Activated naive CD8-positive, alpha-beta T cell treated with anti-CD3 and anti-CD28 coated beads, Interleukin-2, amount 50 U/mL, for 24 hours (primary cell): ENCODE data around the gene FKRP.
"Not testable (repeated sequence)": the region's sequence is repeated elsewhere in the genome, so short reads cannot be mapped to it uniquely, and the experiment has no call there.

Experiments used
- ATAC-seq: fragments of 150-1000 bp; cut with Tn5 transposase; one replicate; pipeline ENCODE4 v1.10.0; 2021
- DNase-seq: peaks from one replicate; pipeline ENCODE4 v3.0.0; 2021
- H3K27ac Mint-ChIP-seq: one replicate; pipeline ENCODE4 v1.8.0; 2021; ENCODE audit warnings: mild to moderate bottlenecking, mixed read lengths
- H3K27me3 Mint-ChIP-seq: one replicate; pipeline ENCODE4 v1.8.0; 2021; ENCODE audit warnings: mixed read lengths
- H3K36me3 Mint-ChIP-seq: one replicate; pipeline ENCODE4 v1.8.0; 2021; ENCODE audit warnings: low read depth, mixed read lengths
- H3K4me1 Mint-ChIP-seq: one replicate; pipeline ENCODE4 v1.8.0; 2021; ENCODE audit warnings: mixed read lengths
- H3K4me3 Mint-ChIP-seq: one replicate; pipeline ENCODE4 v1.8.0; 2021; ENCODE audit warnings: mild to moderate bottlenecking, moderate library complexity, mixed read lengths
- H3K9me3 Mint-ChIP-seq: one replicate; pipeline ENCODE4 v1.8.0; 2021; ENCODE audit warnings: mixed read lengths

The FKRP gene

GRCh38 chr19:46773018-46773399 is 27.2 kb downstream of the FKRP start:
- no peak for DNase-seq
- H3K27ac Mint-ChIP-seq, result no peak overlapping the region

GRCh38 chr19:46775642-46776258 is 29.9 kb downstream of the FKRP start:
- Mint-ChIP-seq H3K4me3 (no peak overlapping the region), H3K36me3 (peaks cover 54% of the 10 kb centered on the region), H3K9me3 (no peaks in the 10 kb centered on the region), H3K4me1 (peaks cover 14% of the 10 kb centered on the region), H3K27ac (peak overlapping the region; percentile 52), H3K27me3 (no peaks in the 10 kb centered on the region)
- no peak for DNase-seq
- ATAC-seq, result no peak

More at GRCh38 chr19:46773018-46773399, 27.2 kb downstream of the FKRP start:
- Mint-ChIP-seq H3K4me3 (no peak overlapping the region), H3K27me3 (no peaks in the 10 kb centered on the region), H3K9me3 (no peaks in the 10 kb centered on the region), H3K4me1 (peaks cover 7% of the 10 kb centered on the region), H3K36me3 (peaks cover 36% of the 10 kb centered on the region)
- no peak for ATAC-seq

GRCh38 chr19:46776927-46777911 is 31.4 kb downstream of the FKRP start:
- no peak overlapping the region for H3K4me3 Mint-ChIP-seq
- no peaks in the 10 kb centered on the region for H3K9me3 Mint-ChIP-seq
- ATAC-seq (peak; percentile 22), DNase-seq (peak; percentile 45)
- peaks cover 24% of the 10 kb centered on the region for H3K4me1 Mint-ChIP-seq
- H3K27me3 Mint-ChIP-seq, result no peaks in the 10 kb centered on the region
- H3K36me3 Mint-ChIP-seq, result peaks cover 64% of the 10 kb centered on the region
- H3K27ac Mint-ChIP-seq, result peak overlapping the region; percentile 42

- not testable (repeated sequence) for H3K4me3 Mint-ChIP-seq, ATAC-seq
- H3K36me3 Mint-ChIP-seq, result peaks cover 73% of the 10 kb centered on the region
Measured at GRCh38 chr19:46777956-46778645, 32.2 kb downstream of the FKRP start.

GRCh38 chr19:46782355-46783019 is 36.6 kb downstream of the FKRP start:
- DNase-seq, result no peak
- Mint-ChIP-seq H3K9me3 (no peaks in the 10 kb centered on the region), H3K27me3 (no peaks in the 10 kb centered on the region), H3K4me1 (peaks cover 52% of the 10 kb centered on the region), H3K27ac (peak overlapping the region; percentile 98), H3K36me3 (peaks cover 84% of the 10 kb centered on the region), H3K4me3 (peak overlapping the region; percentile 97)
- ATAC-seq, result no peak

More at GRCh38 chr19:46777956-46778645, 32.2 kb downstream of the FKRP start:
- DNase-seq, H3K9me3 Mint-ChIP-seq, H3K27me3 Mint-ChIP-seq: not testable (repeated sequence)
- Mint-ChIP-seq H3K27ac (peak overlapping the region; percentile 42), H3K4me1 (peaks cover 31% of the 10 kb centered on the region)

- H3K36me3 Mint-ChIP-seq, result peaks cover 73% of the 10 kb centered on the region
- peak overlapping the region; percentile 98 for H3K27ac Mint-ChIP-seq
- H3K9me3 Mint-ChIP-seq, result no peaks in the 10 kb centered on the region
- no peak for DNase-seq
- H3K4me3 Mint-ChIP-seq, result peak overlapping the region; percentile 97
- H3K27me3 Mint-ChIP-seq, result no peaks in the 10 kb centered on the region
- no peak for ATAC-seq
- H3K4me1 Mint-ChIP-seq, result peaks cover 48% of the 10 kb centered on the region
Measured at GRCh38 chr19:46783670-46784069, 37.8 kb downstream of the FKRP start.

GRCh38 chr19:46784262-46785053 is 38.6 kb downstream of the FKRP start:
- Mint-ChIP-seq H3K36me3 (peaks cover 68% of the 10 kb centered on the region), H3K27me3 (no peaks in the 10 kb centered on the region), H3K4me1 (peaks cover 51% of the 10 kb centered on the region), H3K4me3 (peak overlapping the region; percentile 97), H3K27ac (peak overlapping the region; percentile 98), H3K9me3 (no peaks in the 10 kb centered on the region)
- DNase-seq, result peak; percentile 74
- ATAC-seq, result peak; percentile 58

- ATAC-seq, result no peak
Measured at GRCh38 chr19:46785054-46785979, 39.5 kb downstream of the FKRP start.

GRCh38 chr19:46785980-46786235 is 40.1 kb downstream of the FKRP start:
- no peak for DNase-seq

More at GRCh38 chr19:46785054-46785979, 39.5 kb downstream of the FKRP start:
- peaks cover 61% of the 10 kb centered on the region for H3K36me3 Mint-ChIP-seq
- no peaks in the 10 kb centered on the region for H3K9me3 Mint-ChIP-seq
- H3K4me1 Mint-ChIP-seq, result peaks cover 51% of the 10 kb centered on the region
- H3K4me3 Mint-ChIP-seq, result peak overlapping the region; percentile 97
- H3K27me3 Mint-ChIP-seq, result no peaks in the 10 kb centered on the region
- H3K27ac Mint-ChIP-seq, result peak overlapping the region; percentile 98
- no peak for DNase-seq

GRCh38 chr19:46786236-46787039 is 40.6 kb downstream of the FKRP start:
- peaks cover 47% of the 10 kb centered on the region for H3K4me1 Mint-ChIP-seq

More at GRCh38 chr19:46785980-46786235, 40.1 kb downstream of the FKRP start:
- no peaks in the 10 kb centered on the region for H3K27me3 Mint-ChIP-seq
- H3K27ac Mint-ChIP-seq, result peak overlapping the region; percentile 98
- H3K36me3 Mint-ChIP-seq, result peaks cover 60% of the 10 kb centered on the region
- peaks cover 51% of the 10 kb centered on the region for H3K4me1 Mint-ChIP-seq
- no peak for ATAC-seq
- no peaks in the 10 kb centered on the region for H3K9me3 Mint-ChIP-seq
- H3K4me3 Mint-ChIP-seq, result peak overlapping the region; percentile 97

GRCh38 chr19:46787040-46787330 is 41.1 kb downstream of the FKRP start:
- Mint-ChIP-seq H3K4me3 (peak overlapping the region; percentile 97), H3K4me1 (peaks cover 45% of the 10 kb centered on the region), H3K27ac (peak overlapping the region; percentile 98), H3K9me3 (no peaks in the 10 kb centered on the region), H3K36me3 (peaks cover 51% of the 10 kb centered on the region), H3K27me3 (no peaks in the 10 kb centered on the region)
- DNase-seq (no peak), ATAC-seq (no peak)

More at GRCh38 chr19:46786236-46787039, 40.6 kb downstream of the FKRP start:
- H3K9me3 Mint-ChIP-seq, result no peaks in the 10 kb centered on the region
- H3K27ac Mint-ChIP-seq, result peak overlapping the region; percentile 98
- no peaks in the 10 kb centered on the region for H3K27me3 Mint-ChIP-seq
- H3K4me3 Mint-ChIP-seq, result peak overlapping the region; percentile 97
- ATAC-seq (peak; percentile 76), DNase-seq (peak; percentile 86)
- H3K36me3 Mint-ChIP-seq, result peaks cover 57% of the 10 kb centered on the region
